B cell (primary cell): ENCODE measurements around the gene BAZ2A. TPM values are rescaled to one million over a fixed set of nuclear protein-coding genes. Genes with fewer than 3 reads are reported as not detected.

ENCODE experiments used
- ATAC-seq: fragments of 200-7000 bp; cut with Tn5 transposase; one replicate; pipeline ENCODE4 v1.10.0; 2021; ENCODE audit warnings: low read depth, mild to moderate bottlenecking, moderate number of reproducible peaks, moderate library complexity
- CTCF ChIA-PET: fragments of 350-600 bp; sonication (Branson Sonifier 250); formaldehyde crosslinking; loops from one replicate; lab custom pipeline; 2021; ENCODE audit warnings: antibody characterized with exemption, inconsistent platforms; lab: Charles Lee
- POLR2A ChIA-PET: fragments of 350-600 bp; sonication (Branson Sonifier 250); formaldehyde crosslinking; loops from one replicate; lab custom pipeline; 2021; ENCODE audit warnings: antibody characterized with exemption; lab: Charles Lee
- DNase-seq: peaks from one replicate; pipeline ENCODE4 v3.0.0; 2013
- H2AFZ ChIP-seq: 2 replicates; pipeline ENCODE4 v1.6.1; 2012; ENCODE audit warnings: mild to moderate bottlenecking, low read depth, low read length; ENCODE audit not compliant: insufficient read depth, poor library complexity, severe bottlenecking
- H3K27ac ChIP-seq, 2 donors: 1 replicate in 1 of 2; 2 replicates in 1 of 2; pipeline ENCODE4 v1.5.1; 2012 to 2013; ENCODE audit warnings: low read length in 2 of 2, mild to moderate bottlenecking in 2 of 2, moderate library complexity in 1 of 2
- H3K27me3 ChIP-seq, 4 experiments: fragments of 200-600 bp in 1 of 4; sonication (generic) in 1 of 4; replicated peaks in 1 of 4; 1 replicate in 2 of 4; 2 replicates in 2 of 4; pipeline versions ENCODE4 v1.6.1 to v1.7.0; 2013 to 2016; ENCODE audit warnings: low read length in 3 of 4, mild to moderate bottlenecking in 2 of 4, mixed read lengths in 1 of 4, moderate library complexity in 1 of 4; ENCODE audit not compliant: insufficient read depth in 4 of 4, control insufficient read depth in 3 of 4; ENCODE audit errors: control extremely low read depth in 1 of 4
- H3K36me3 ChIP-seq, 2 experiments: replicated peaks in 1 of 2; 1 replicate in 1 of 2; 2 replicates in 1 of 2; pipeline versions ENCODE4 v1.6.1 to v1.7.1; 2013; ENCODE audit warnings: low read length in 1 of 2; ENCODE audit not compliant: insufficient read depth in 2 of 2, control insufficient read depth in 1 of 2; ENCODE audit errors: control extremely low read depth in 1 of 2, extremely low read depth in 1 of 2
- H3K4me1 ChIP-seq, 2 donors: fragments of 200-600 bp in 1 of 2; sonication (generic) in 1 of 2; 1 replicate in 1 of 2; 2 replicates in 1 of 2; pipeline versions ENCODE4 v1.5.1 to v1.6.1; 2013 to 2017; ENCODE audit warnings: low read length in 2 of 2; ENCODE audit not compliant: control insufficient read depth in 2 of 2, insufficient read depth in 2 of 2
- H3K4me2 ChIP-seq: replicated peaks from 2 replicates; pipeline ENCODE3; 2012; ENCODE audit warnings: mild to moderate bottlenecking, low read depth, low read length; ENCODE audit not compliant: poor library complexity, severe bottlenecking
- H3K4me3 ChIP-seq, 5 experiments: fragments of 200-600 bp in 1 of 5; sonication (generic) in 1 of 5; 1 replicate in 3 of 5; 2 replicates in 2 of 5; pipeline versions ENCODE4 v1.5.1 to v1.7.0; 2011 to 2016; ENCODE audit warnings: low read length in 4 of 5, mild to moderate bottlenecking in 4 of 5, low read depth in 2 of 5, control low read depth in 1 of 5, moderate library complexity in 1 of 5; ENCODE audit not compliant: insufficient read depth in 1 of 5; ENCODE audit errors: control extremely low read depth in 1 of 5, extremely low read depth in 1 of 5
- H3K79me2 ChIP-seq: fragments of 200-600 bp; sonication (generic); one replicate; pipeline ENCODE4 v1.6.0; 2016; ENCODE audit warnings: low read length; ENCODE audit not compliant: control insufficient read depth, insufficient read depth
- H3K9ac ChIP-seq: fragments of 200-600 bp; sonication (generic); 2 replicates; pipeline ENCODE4 v1.6.1; 2017; ENCODE audit warnings: mild to moderate bottlenecking, low read length, moderate library complexity
- H3K9me3 ChIP-seq, 3 donors: one replicate each; pipeline versions ENCODE4 v1.6.1 to v1.7.1; 2013; ENCODE audit warnings: low read length in 2 of 3; ENCODE audit not compliant: control insufficient read depth in 2 of 3, insufficient read depth in 1 of 3; ENCODE audit errors: control extremely low read depth in 1 of 3
- H4K20me1 ChIP-seq: 2 replicates; pipeline ENCODE4 v1.6.0; 2012; ENCODE audit warnings: mild to moderate bottlenecking, low read length; ENCODE audit not compliant: insufficient read depth, control insufficient read depth, poor library complexity, severe bottlenecking
- H3K27ac Mint-ChIP-seq: one replicate; pipeline ENCODE4 v1.8.0; 2021; ENCODE audit warnings: mixed read lengths
- H3K27me3 Mint-ChIP-seq: one replicate; pipeline ENCODE4 v1.8.0; 2021; ENCODE audit warnings: mixed read lengths
- H3K4me1 Mint-ChIP-seq: one replicate; pipeline ENCODE4 v1.8.0; 2021; ENCODE audit warnings: mixed read lengths
- H3K4me3 Mint-ChIP-seq: one replicate; pipeline ENCODE4 v1.8.0; 2021; ENCODE audit warnings: mixed read lengths
- H3K9me3 Mint-ChIP-seq: one replicate; pipeline ENCODE4 v1.8.0; 2022; ENCODE audit warnings: mixed read lengths; ENCODE audit not compliant: insufficient read depth
- EZH2 ChIP-seq: IDR thresholded peaks from 2 replicates; pipeline ENCODE4 v1.6.1; 2012; ENCODE audit warnings: borderline replicate concordance, low read depth, mild to moderate bottlenecking, moderate library complexity, low read length; ENCODE audit not compliant: insufficient read depth, poor library complexity, severe bottlenecking
- WGBS: methylation state at CpG from one replicate; pipeline ENCODE4 v1.1.5; 2013; ENCODE audit warnings: missing lambda C conversion rate; ENCODE audit not compliant: insufficient coverage; 5-methylcytosine and 5-hydroxymethylcytosine counted together
- intact Hi-C: fragments of 100-400 bp; cut with micrococcal nuclease; formaldehyde crosslinking; loops from one replicate; pipeline ENCODE4 v1.10.0; 2022
- polyA plus RNA-seq: library from polyadenylated mRNA; depleted of rRNA; stranded (reverse); fragments of >200 nt; gene quantifications from 2 replicates; pipeline ENCODE4 v1.2.3, GENCODE V29; 2012
- total RNA-seq, 2 donors: library from RNA; stranded (reverse); fragments of 120-200 nt in 1 of 2; gene quantifications; 1 replicate in 1 of 2; 2 replicates in 1 of 2; pipeline versions ENCODE4 v1.2.3 to v1.2.4, GENCODE V29; 2013 to 2022
- TF ChIP-seq, protein P1 (sequence below): fragments of 200-600 bp; IDR thresholded peaks from one replicate; pipeline ENCODE4 v1.8.0; 2022; ENCODE audit warnings: antibody characterized with exemption, mild to moderate bottlenecking

The BAZ2A gene
- total and polyA plus RNA-seq, 2 donors (not counting 1 experiment from before 2014, with no cell fraction given): 95.7 to 280 TPM

DNA sequence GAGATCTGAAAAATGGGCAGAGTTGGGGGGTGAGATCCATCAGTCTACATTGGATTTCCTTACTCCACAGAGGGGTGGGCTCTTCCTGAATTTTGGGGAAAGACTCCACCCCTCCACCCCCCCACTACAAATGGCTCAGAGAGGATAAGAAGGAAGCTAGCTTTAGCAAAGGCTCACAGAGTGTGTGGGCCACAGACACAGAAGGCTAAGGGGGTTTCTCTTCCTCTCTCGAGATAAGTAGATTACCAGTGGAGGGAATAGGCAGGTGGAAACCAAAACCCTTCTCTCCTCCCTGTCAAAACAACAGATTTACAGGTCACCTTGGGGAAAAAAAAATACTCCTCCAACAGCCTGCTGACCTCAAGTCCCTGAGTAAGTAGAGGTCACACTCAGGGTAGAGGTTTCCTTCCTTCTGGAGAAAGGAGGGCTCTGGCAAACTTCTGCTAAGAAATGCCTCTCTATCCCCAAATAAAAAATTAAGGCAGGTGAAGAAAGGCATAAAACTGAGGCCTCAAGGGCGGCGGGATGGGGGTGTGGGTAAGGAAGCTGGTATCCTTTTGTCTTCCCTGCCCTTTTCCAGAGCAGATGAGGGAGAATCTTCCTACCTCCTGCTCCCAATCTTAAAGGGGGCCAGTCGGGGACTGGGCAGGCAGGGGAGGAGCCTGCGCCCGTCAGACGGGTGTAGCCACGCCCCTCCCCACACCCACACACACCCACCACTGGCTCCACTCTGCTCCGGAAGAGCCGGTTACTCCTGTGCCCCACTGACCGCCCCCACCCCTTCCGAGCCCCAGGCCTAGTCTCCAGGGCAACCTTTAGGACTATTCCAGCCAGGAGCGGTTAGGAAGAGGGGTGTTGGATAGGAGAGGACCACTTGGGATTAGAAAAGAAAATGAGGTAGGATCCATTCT lies 1.9 kb upstream of the BAZ2A start:
- intact Hi-C loops: loop anchor here (5.0 to 10.0 kb wide), 5 partner anchors 110 to 893 kb away; partner anchors contain the start of genes APOF, DDIT3, MBD6 and NAB2
- 0% methylated on average over 2 of the region's 13 CpGs for WGBS
- Mint-ChIP-seq H3K27me3 (no peaks in the 10 kb centered on the region), H3K27ac (peak overlapping the region; percentile 92), H3K9me3 (no peaks in the 10 kb centered on the region), H3K4me3 (peak overlapping the region; percentile 89), H3K4me1 (peaks cover 81% of the 10 kb centered on the region)
- Histone ChIP-seq H3K27ac (peak overlapping the region; percentile 75 to 83), H3K4me3 (peak overlapping the region; percentile 10 to 40 (median 30)), H4K20me1 (peaks cover 10% of the 10 kb centered on the region), H3K4me2 (peak overlapping the region; percentile 72), H3K4me1 (peaks cover 65 to 83% of the 10 kb centered on the region in 2 donors), H3K9me3 (no peaks in the 10 kb centered on the region), H3K27me3 (no peaks in the 10 kb centered on the region), H3K36me3 (no peaks in the 10 kb centered on the region), H3K79me2 (peaks cover 64% of the 10 kb centered on the region), H3K9ac (peak overlapping the region; percentile 31), H2AFZ (peak overlapping the region; percentile 51)
- DNase-seq: peak; percentile 70
- ChIA-PET POLR2A (interaction anchor here (0.6 to 5.1 kb wide), 4 partner anchors 14 to 493 kb away, joined by 3 to 18 read pairs (median 3); partner anchors contain the start of genes ATP5F1B and PTGES3), CTCF (interaction anchor here (0.8 kb wide), 1 partner anchor 118 kb away, joined by 3 read pairs; no protein-coding TSS in a partner anchor)
- TF ChIP-seq, protein P1, sequence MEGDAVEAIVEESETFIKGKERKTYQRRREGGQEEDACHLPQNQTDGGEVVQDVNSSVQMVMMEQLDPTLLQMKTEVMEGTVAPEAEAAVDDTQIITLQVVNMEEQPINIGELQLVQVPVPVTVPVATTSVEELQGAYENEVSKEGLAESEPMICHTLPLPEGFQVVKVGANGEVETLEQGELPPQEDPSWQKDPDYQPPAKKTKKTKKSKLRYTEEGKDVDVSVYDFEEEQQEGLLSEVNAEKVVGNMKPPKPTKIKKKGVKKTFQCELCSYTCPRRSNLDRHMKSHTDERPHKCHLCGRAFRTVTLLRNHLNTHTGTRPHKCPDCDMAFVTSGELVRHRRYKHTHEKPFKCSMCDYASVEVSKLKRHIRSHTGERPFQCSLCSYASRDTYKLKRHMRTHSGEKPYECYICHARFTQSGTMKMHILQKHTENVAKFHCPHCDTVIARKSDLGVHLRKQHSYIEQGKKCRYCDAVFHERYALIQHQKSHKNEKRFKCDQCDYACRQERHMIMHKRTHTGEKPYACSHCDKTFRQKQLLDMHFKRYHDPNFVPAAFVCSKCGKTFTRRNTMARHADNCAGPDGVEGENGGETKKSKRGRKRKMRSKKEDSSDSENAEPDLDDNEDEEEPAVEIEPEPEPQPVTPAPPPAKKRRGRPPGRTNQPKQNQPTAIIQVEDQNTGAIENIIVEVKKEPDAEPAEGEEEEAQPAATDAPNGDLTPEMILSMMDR: no peak
- no peak for TF ChIP-seq EZH2
- peak; percentile 24 for ATAC-seq
